ENCODE measurements around the gene PPP1R15A. TPM values are rescaled to one million over a fixed set of nuclear protein-coding genes. Genes with fewer than 3 reads are reported as not detected.
"Not testable (repeated sequence)": the region's sequence is repeated elsewhere in the genome, so short reads cannot be mapped to it uniquely, and the experiment has no call there.

Gene PPP1R15A
- total RNA-seq, 1 donor from 2014 or later, result 31.8 TPM

GRCh38 chr19:48899386-48899749 lies 27.1 kb downstream of the PPP1R15A start:
- intact Hi-C loops (cut with micrococcal nuclease); H3K9me3 Mint-ChIP-seq; H3K27me3 Mint-ChIP-seq (ENCODE audit: low read depth); DNase-seq (ENCODE audit: low spot score): not testable (repeated sequence)
- H3K36me3 Mint-ChIP-seq (ENCODE audit: low read depth), result peaks cover 28% of the 10 kb centered on the region
- H3K4me1 Mint-ChIP-seq (ENCODE audit: low read depth), result peaks cover 19% of the 10 kb centered on the region
- peak overlapping the region; percentile 74 for H3K4me3 Mint-ChIP-seq (ENCODE audit: low read depth)
- H3K27ac Mint-ChIP-seq, result peak overlapping the region; percentile 83

- Mint-ChIP-seq H3K27ac (peak within 1 kb of the TSS; percentile 97), H3K4me3 (ENCODE audit: low read depth) (peak within 1 kb of the TSS; percentile 97)
- intact Hi-C loops (cut with micrococcal nuclease), result loop anchor here (1.0 to 2.0 kb wide), 2 partner anchors 25 to 65 kb away; partner anchors contain the start of gene FTL
Measured at GRCh38 chr19:48899781-48900476, 27.7 kb downstream of the PPP1R15A start, which contains the start of gene NUCB1. TSS of gene NUCB1 (plus strand) at chr19:48900312. CDS start at chr19:48900797, 485 bp downstream.

GRCh38 chr19:48900477-48901406 lies 28.5 kb downstream of the PPP1R15A start:
- H3K4me3 Mint-ChIP-seq (ENCODE audit: low read depth), result peak overlapping the region; percentile 97
- peaks cover 18% of the 10 kb centered on the region for H3K4me1 Mint-ChIP-seq (ENCODE audit: low read depth)
- peak; percentile 21 for DNase-seq (ENCODE audit: low spot score)
- H3K9me3 Mint-ChIP-seq, result no peaks in the 10 kb centered on the region
- peak overlapping the region; percentile 97 for H3K27ac Mint-ChIP-seq
- no peaks in the 10 kb centered on the region for H3K27me3 Mint-ChIP-seq (ENCODE audit: low read depth)
- intact Hi-C loops (cut with micrococcal nuclease), result loop anchor here (1.0 to 2.0 kb wide), 2 partner anchors 25 to 64 kb away; partner anchors contain the start of gene FTL
- H3K36me3 Mint-ChIP-seq (ENCODE audit: low read depth), result peaks cover 41% of the 10 kb centered on the region

More at GRCh38 chr19:48899781-48900476, 27.7 kb downstream of the PPP1R15A start, which contains the start of gene NUCB1:
- Mint-ChIP-seq H3K27me3 (ENCODE audit: low read depth) (peaks cover 2% of the 10 kb centered on the region), H3K36me3 (ENCODE audit: low read depth) (peaks cover 33% of the 10 kb centered on the region), H3K4me1 (ENCODE audit: low read depth) (peaks cover 18% of the 10 kb centered on the region), H3K9me3 (no peaks in the 10 kb centered on the region)
- DNase-seq (ENCODE audit: low spot score), result peak; percentile 99

GRCh38 chr19:48902291-48902690 lies 30.1 kb downstream of the PPP1R15A start:
- H3K27ac Mint-ChIP-seq; intact Hi-C loops (cut with micrococcal nuclease); H3K9me3 Mint-ChIP-seq; DNase-seq (ENCODE audit: low spot score); H3K27me3 Mint-ChIP-seq (ENCODE audit: low read depth); H3K4me3 Mint-ChIP-seq (ENCODE audit: low read depth): not testable (repeated sequence)
- peaks cover 16% of the 10 kb centered on the region for H3K4me1 Mint-ChIP-seq (ENCODE audit: low read depth)
- H3K36me3 Mint-ChIP-seq (ENCODE audit: low read depth), result peaks cover 51% of the 10 kb centered on the region

- intact Hi-C loops (cut with micrococcal nuclease); H3K27me3 Mint-ChIP-seq (ENCODE audit: low read depth); DNase-seq (ENCODE audit: low spot score); H3K4me3 Mint-ChIP-seq (ENCODE audit: low read depth); H3K9me3 Mint-ChIP-seq; H3K27ac Mint-ChIP-seq: not testable (repeated sequence)
- Mint-ChIP-seq H3K4me1 (ENCODE audit: low read depth) (peaks cover 16% of the 10 kb centered on the region), H3K36me3 (ENCODE audit: low read depth) (peaks cover 62% of the 10 kb centered on the region)
Measured at GRCh38 chr19:48903788-48904187, 31.6 kb downstream of the PPP1R15A start.

GRCh38 chr19:48905664-48906063 lies 33.4 kb downstream of the PPP1R15A start:
- intact Hi-C loops (cut with micrococcal nuclease), result no loop called here
- H3K4me3 Mint-ChIP-seq (ENCODE audit: low read depth), result no peak overlapping the region
- peaks cover 10% of the 10 kb centered on the region for H3K4me1 Mint-ChIP-seq (ENCODE audit: low read depth)
- no peak overlapping the region for H3K27ac Mint-ChIP-seq
- peaks cover 68% of the 10 kb centered on the region for H3K36me3 Mint-ChIP-seq (ENCODE audit: low read depth)
- no peaks in the 10 kb centered on the region for H3K27me3 Mint-ChIP-seq (ENCODE audit: low read depth)
- H3K9me3 Mint-ChIP-seq, result no peaks in the 10 kb centered on the region
- no peak for DNase-seq (ENCODE audit: low spot score)

- Mint-ChIP-seq H3K9me3 (no peaks in the 10 kb centered on the region), H3K4me1 (ENCODE audit: low read depth) (peaks cover 7% of the 10 kb centered on the region), H3K27ac (no peak overlapping the region), H3K4me3 (ENCODE audit: low read depth) (no peak overlapping the region), H3K27me3 (ENCODE audit: low read depth) (no peaks in the 10 kb centered on the region), H3K36me3 (ENCODE audit: low read depth) (peaks cover 68% of the 10 kb centered on the region)
- DNase-seq (ENCODE audit: low spot score), result no peak
- intact Hi-C loops (cut with micrococcal nuclease), result no loop called here
Measured at GRCh38 chr19:48906324-48906723, 34.1 kb downstream of the PPP1R15A start.

- peaks cover 69% of the 10 kb centered on the region for H3K36me3 Mint-ChIP-seq (ENCODE audit: low read depth)
- H3K4me1 Mint-ChIP-seq (ENCODE audit: low read depth), result peaks cover under 1% of the 10 kb centered on the region
- no peaks in the 10 kb centered on the region for H3K27me3 Mint-ChIP-seq (ENCODE audit: low read depth)
- H3K9me3 Mint-ChIP-seq, result no peaks in the 10 kb centered on the region
- H3K4me3 Mint-ChIP-seq (ENCODE audit: low read depth), result no peak overlapping the region
- intact Hi-C loops (cut with micrococcal nuclease), result no loop called here
- DNase-seq (ENCODE audit: low spot score), result no peak
- no peak overlapping the region for H3K27ac Mint-ChIP-seq
Measured at GRCh38 chr19:48907671-48908070, 35.5 kb downstream of the PPP1R15A start.

GRCh38 chr19:48909424-48910077 lies 37.3 kb downstream of the PPP1R15A start:
- H3K9me3 Mint-ChIP-seq; intact Hi-C loops (cut with micrococcal nuclease); DNase-seq (ENCODE audit: low spot score); H3K27me3 Mint-ChIP-seq (ENCODE audit: low read depth); H3K4me1 Mint-ChIP-seq (ENCODE audit: low read depth); H3K4me3 Mint-ChIP-seq (ENCODE audit: low read depth); H3K27ac Mint-ChIP-seq: not testable (repeated sequence)
- peaks cover 73% of the 10 kb centered on the region for H3K36me3 Mint-ChIP-seq (ENCODE audit: low read depth)

GRCh38 chr19:48910803-48911202 lies 38.6 kb downstream of the PPP1R15A start:
- intact Hi-C loops (cut with micrococcal nuclease), result no loop called here
- H3K27me3 Mint-ChIP-seq (ENCODE audit: low read depth), result no peaks in the 10 kb centered on the region
- no peak overlapping the region for H3K27ac Mint-ChIP-seq
- H3K9me3 Mint-ChIP-seq, result no peaks in the 10 kb centered on the region
- DNase-seq (ENCODE audit: low spot score), result no peak
- no peak overlapping the region for H3K4me3 Mint-ChIP-seq (ENCODE audit: low read depth)
- no peaks in the 10 kb centered on the region for H3K4me1 Mint-ChIP-seq (ENCODE audit: low read depth)
- H3K36me3 Mint-ChIP-seq (ENCODE audit: low read depth), result peaks cover 66% of the 10 kb centered on the region

GRCh38 chr19:48913114-48913889 lies 41.1 kb downstream of the PPP1R15A start:
- peaks cover 59% of the 10 kb centered on the region for H3K36me3 Mint-ChIP-seq (ENCODE audit: low read depth)
- intact Hi-C loops (cut with micrococcal nuclease), result no loop called here
- H3K27me3 Mint-ChIP-seq (ENCODE audit: low read depth), result no peaks in the 10 kb centered on the region

GRCh38 chr19:48914181-48914580 lies 42.0 kb downstream of the PPP1R15A start:
- Mint-ChIP-seq H3K9me3 (no peaks in the 10 kb centered on the region), H3K36me3 (ENCODE audit: low read depth) (peaks cover 61% of the 10 kb centered on the region), H3K27ac (no peak overlapping the region), H3K4me3 (ENCODE audit: low read depth) (no peak overlapping the region), H3K27me3 (ENCODE audit: low read depth) (no peaks in the 10 kb centered on the region), H3K4me1 (ENCODE audit: low read depth) (no peaks in the 10 kb centered on the region)
- intact Hi-C loops (cut with micrococcal nuclease), result no loop called here
- DNase-seq (ENCODE audit: low spot score), result no peak

More at GRCh38 chr19:48913114-48913889, 41.1 kb downstream of the PPP1R15A start:
- H3K4me1 Mint-ChIP-seq (ENCODE audit: low read depth), result no peaks in the 10 kb centered on the region
- DNase-seq (ENCODE audit: low spot score), result no peak
- no peak overlapping the region for H3K4me3 Mint-ChIP-seq (ENCODE audit: low read depth)
- no peak overlapping the region for H3K27ac Mint-ChIP-seq
- no peaks in the 10 kb centered on the region for H3K9me3 Mint-ChIP-seq

Data from activated T-helper 2 cell treated with anti-CD3 and anti-CD28 coated beads, Interferon-gamma antibody, Interleukin-2, Interleukin-4, amounts not matched to agents 10 μg/mL and 5 μg/mL and 100 μg/mL, durations not matched to agents 14 hours and 24 hours and 36 hours (primary cell).